Measurements from ENCODE around the gene ARPC4.

ARPC4 gene

GRCh38 chr3:9778143-9779074 is 14.5 kb upstream of the ARPC4 start:
- TF ChIP-seq, protein P1, sequence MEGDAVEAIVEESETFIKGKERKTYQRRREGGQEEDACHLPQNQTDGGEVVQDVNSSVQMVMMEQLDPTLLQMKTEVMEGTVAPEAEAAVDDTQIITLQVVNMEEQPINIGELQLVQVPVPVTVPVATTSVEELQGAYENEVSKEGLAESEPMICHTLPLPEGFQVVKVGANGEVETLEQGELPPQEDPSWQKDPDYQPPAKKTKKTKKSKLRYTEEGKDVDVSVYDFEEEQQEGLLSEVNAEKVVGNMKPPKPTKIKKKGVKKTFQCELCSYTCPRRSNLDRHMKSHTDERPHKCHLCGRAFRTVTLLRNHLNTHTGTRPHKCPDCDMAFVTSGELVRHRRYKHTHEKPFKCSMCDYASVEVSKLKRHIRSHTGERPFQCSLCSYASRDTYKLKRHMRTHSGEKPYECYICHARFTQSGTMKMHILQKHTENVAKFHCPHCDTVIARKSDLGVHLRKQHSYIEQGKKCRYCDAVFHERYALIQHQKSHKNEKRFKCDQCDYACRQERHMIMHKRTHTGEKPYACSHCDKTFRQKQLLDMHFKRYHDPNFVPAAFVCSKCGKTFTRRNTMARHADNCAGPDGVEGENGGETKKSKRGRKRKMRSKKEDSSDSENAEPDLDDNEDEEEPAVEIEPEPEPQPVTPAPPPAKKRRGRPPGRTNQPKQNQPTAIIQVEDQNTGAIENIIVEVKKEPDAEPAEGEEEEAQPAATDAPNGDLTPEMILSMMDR (IDR thresholded peaks at IDR 0.05; ENCODE audit: low read depth, low read length) = no peak
- peak; percentile 48 to 74 for DNase-seq (ENCODE audit: low read depth in 2 of 2)
- H3K4me3 ChIP-seq (replicated peaks in 1 of 2; ENCODE audit: low read depth in 2 of 2, low read length in 2 of 2) = no peak overlapping the region

DNA sequence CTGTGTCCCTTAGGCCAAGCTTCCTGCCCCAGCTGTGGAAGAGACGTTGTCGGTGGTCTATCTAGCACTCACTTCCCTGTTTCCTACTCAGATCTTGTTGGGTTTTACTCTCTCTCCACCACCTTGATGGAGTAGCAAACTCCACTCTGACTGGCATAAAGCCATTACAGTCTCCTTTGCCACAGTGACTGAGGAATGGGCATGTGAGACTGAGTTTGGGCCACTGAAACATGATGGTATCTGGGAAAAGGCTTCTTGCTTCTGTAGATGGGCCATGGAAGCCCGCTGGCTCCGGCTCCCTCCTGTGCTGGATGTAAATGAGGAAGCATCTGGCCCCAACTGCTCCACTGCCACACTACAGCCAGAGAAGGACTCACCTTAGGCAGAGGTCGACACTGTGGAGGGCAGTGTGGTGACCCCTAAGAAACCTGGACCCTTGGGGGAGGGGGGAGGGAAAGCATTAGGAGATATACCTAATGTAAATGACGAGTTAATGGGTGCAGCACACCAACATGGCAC is 13.7 kb upstream of the ARPC4 start:
- TF ChIP-seq, protein P1 (IDR thresholded peaks at IDR 0.05; ENCODE audit: low read depth, low read length) = no peak
- DNase-seq (ENCODE audit: low read depth in 2 of 2) = no peak
- no peak overlapping the region for H3K4me3 ChIP-seq (replicated peaks in 1 of 2; ENCODE audit: low read depth in 2 of 2, low read length in 2 of 2)

DNA sequence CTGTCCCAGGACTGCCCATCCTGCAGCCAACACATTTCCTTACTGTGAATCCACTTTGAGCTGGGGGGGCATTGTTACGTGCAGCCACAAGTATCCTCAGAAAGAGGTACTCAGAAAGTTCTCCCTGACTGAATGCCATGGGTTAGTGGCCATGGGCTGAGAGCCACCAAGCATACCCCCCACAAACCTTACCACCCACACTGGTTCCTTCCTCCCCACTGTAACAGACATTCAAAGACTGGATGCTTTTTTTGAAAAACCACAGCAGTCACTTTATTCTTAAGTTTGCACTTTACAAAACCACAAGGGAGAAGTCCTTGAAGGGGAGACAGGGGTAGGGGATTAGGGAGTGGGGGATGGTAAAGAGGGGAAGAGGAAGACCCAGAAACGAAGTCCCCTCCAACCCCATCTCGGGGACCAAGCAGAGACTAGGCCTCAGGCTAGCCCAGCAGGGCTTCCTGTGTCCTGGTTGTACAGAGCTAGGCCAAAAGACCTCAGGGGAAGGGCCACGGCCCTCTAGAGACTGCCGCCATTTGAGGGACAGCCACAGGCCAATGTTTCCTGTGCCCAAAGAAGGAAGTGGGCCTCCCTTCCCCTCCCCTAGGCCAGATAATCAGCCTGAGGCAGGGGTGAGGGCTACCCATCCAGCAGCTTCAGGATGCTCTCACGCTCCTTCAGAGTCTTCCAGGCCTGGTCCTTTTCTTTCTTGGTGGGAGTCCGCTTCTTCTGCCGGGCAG is 13.0 kb upstream of the ARPC4 start:
- H3K4me3 ChIP-seq (replicated peaks in 1 of 2; ENCODE audit: low read depth in 2 of 2, low read length in 2 of 2) = no peak overlapping the region
- TF ChIP-seq, protein P1 (IDR thresholded peaks at IDR 0.05; ENCODE audit: low read depth, low read length) = no peak
- no peak for DNase-seq (ENCODE audit: low read depth in 2 of 2)

- TF ChIP-seq, protein P1 (IDR thresholded peaks at IDR 0.05; ENCODE audit: low read depth, low read length) = no peak
These were observed 12.4 kb upstream of the ARPC4 start for GRCh38 chr3:9780458-9780812.

GRCh38 chr3:9780910-9781309 is 12.0 kb upstream of the ARPC4 start:
- no peak overlapping the region for H3K4me3 ChIP-seq (replicated peaks in 1 of 2; ENCODE audit: low read depth in 2 of 2, low read length in 2 of 2)
- DNase-seq (ENCODE audit: low read depth in 2 of 2) = no peak
- TF ChIP-seq, protein P1 (IDR thresholded peaks at IDR 0.05; ENCODE audit: low read depth, low read length) = no peak

More at GRCh38 chr3:9780458-9780812, 12.4 kb upstream of the ARPC4 start:
- no peak for DNase-seq (ENCODE audit: low read depth in 2 of 2)
- no peak overlapping the region for H3K4me3 ChIP-seq (replicated peaks in 1 of 2; ENCODE audit: low read depth in 2 of 2, low read length in 2 of 2)

GRCh38 chr3:9781551-9781950 is 11.3 kb upstream of the ARPC4 start:
- H3K4me3 ChIP-seq (replicated peaks in 1 of 2; ENCODE audit: low read depth in 2 of 2, low read length in 2 of 2) = no peak overlapping the region
- TF ChIP-seq, protein P1 (IDR thresholded peaks at IDR 0.05; ENCODE audit: low read depth, low read length) = no peak
- no peak for DNase-seq (ENCODE audit: low read depth in 2 of 2)

All from cardiac fibroblast (primary cell).